AG08395 (cell line): ENCODE results near the gene TMEM30B.
"Not testable (repeated sequence)": the region's sequence is repeated elsewhere in the genome, so short reads cannot be mapped to it uniquely, and the experiment has no call there.

Experiments used
- DNase-seq: peaks from one replicate; pipeline ENCODE4 v3.0.0; 2012; ENCODE audit warnings: mixed read lengths, low spot score

The TMEM30B gene

GRCh38 chr14:61266436-61266835 is 14.7 kb downstream of the TMEM30B start:
- peak; percentile 30 for DNase-seq

DNA sequence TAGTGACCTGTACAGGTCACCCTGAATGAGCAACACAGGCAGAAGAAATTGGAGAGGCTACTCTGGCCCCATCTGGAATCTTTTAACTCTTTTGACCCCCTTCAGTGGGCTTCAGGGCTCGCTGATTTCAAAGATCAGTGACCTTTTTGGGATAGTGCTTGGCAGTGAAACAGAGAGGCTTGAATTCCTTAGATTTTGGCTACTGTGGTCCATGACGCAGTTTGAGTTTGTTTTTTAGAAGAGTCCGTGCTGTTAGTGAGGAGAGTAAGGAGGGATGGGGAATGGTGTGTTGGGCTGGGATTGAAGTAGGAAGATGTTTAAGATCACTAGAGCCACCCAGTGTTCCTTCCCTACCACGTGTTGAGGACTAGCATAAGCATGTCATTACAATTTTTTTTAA is 16.5 kb downstream of the TMEM30B start:
- DNase-seq = no peak

GRCh38 chr14:61264010-61264571 is 17.0 kb downstream of the TMEM30B start:
- DNase-seq = no peak

- DNase-seq = no peak
These were observed 19.1 kb downstream of the TMEM30B start for GRCh38 chr14:61262082-61262481.

- DNase-seq = peak; percentile 57
These were observed 20.0 kb downstream of the TMEM30B start for GRCh38 chr14:61260939-61261776.

GRCh38 chr14:61258985-61259384 is 22.2 kb downstream of the TMEM30B start:
- peak; percentile 37 for DNase-seq

DNA sequence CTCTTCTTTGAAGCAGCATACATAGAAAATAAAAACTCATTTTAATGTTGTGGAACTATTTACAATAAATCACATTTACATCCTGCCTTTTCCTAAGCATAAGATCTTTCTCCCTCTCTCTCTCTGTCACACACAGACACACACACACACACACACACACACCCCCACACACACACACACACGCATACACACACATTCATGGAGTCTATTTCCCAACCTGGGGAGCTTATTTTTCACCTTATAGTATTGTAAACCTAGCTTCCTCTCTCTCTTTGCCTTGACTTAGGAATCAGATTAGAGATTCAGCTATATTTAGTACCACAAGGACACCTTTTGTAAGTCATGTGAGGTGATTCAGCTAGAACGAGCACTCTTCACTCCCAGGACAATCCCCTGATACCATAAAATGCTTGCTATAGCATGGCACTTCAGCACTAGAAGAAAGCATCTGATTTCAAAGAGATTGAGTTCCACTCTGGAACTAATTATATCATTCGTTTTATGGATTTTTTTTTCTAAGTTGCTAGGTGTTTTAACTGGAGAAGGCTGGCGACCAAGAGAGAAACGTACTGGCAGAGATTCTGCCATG is 23.6 kb downstream of the TMEM30B start:
- DNase-seq = no peak

DNA sequence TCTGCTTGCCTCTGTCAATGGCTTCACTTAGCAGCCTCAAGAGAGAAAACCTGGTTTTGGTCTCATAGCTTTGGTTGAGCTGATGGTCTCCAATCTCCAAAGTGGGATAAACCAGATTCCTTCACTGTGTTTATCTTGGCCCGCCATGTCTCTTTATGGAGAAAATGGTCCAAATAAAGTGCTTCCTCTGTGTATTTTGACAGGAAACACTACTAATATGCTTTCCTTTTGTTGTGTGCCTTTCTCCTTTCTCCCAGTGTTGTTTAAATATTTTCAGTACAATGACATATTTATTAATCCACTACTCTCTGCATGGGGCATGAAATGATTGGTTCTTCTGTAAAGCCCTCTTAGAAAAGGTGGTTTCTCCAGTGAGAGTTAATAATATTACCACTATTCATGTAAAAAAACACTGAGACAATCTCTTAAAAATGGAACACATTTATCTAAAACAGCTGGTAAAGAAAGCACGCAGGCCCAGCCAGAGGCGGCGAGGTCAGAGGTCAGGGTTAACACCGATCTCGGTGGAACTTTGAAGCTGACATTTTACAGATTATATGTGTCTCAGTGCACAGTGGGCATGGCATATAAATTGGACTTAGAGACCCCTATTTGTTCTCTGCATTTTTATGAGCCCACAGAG is 24.2 kb downstream of the TMEM30B start:
- no peak for DNase-seq

GRCh38 chr14:61255968-61256367 is 25.2 kb downstream of the TMEM30B start:
- DNase-seq = no peak

DNA sequence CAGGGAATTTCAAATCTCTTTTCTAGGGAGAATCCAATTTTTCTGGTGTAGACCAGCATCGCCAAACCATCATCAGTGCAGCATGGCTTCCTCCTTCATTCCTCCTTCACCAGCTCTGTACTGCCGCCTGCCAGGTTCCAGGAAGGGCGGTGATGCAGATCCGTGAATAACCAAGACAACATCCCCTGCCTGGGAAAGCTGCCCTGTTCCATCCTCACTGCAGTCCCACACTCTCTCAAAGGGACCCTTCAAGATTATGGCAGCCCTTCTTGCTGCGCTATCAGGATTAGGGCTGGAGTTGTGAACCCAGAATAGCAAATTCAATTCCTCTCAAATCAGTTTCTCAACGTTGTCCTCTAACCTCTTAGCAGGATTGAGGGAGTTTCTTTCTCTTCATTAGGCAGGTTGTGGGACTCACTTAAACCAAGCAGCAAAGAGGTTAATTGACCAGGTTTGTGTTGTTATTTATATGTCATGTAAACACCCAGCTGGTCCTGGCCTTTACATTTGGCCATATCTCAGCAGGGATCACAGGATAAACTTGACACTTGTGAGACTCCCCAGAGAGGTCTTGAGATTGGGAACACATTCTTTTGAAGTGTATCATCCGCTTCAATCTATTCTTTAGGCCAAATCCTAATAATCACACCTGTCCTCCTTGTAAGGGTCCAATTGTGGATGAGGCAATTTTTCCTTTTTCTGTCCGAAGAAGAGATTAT is 26.2 kb downstream of the TMEM30B start:
- DNase-seq = no peak

- DNase-seq = no peak
These were observed 27.9 kb downstream of the TMEM30B start for GRCh38 chr14:61253064-61253738.

GRCh38 chr14:61252369-61253063 is 28.6 kb downstream of the TMEM30B start:
- peak; percentile 92 for DNase-seq

- DNase-seq = no peak
These were observed 31.1 kb downstream of the TMEM30B start for GRCh38 chr14:61250063-61250462.

DNA sequence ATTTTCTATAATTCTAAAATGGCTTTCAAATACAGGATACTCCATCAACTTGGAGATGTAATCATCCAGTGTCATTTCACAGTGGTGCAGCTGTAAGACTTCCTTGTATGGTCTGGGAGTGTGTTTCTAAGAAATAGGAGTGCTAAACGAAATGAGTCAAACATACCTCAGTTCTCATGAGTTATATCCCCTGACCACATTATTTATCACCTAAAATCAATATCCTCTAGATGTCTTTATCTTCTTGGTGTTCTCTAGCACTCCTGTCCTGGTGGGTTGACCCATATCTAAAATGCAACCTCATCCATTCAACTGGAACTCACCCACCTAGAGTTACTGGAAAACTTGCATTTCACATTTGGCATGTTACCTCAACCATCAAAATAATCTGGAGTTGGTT is 33.2 kb downstream of the TMEM30B start:
- no peak for DNase-seq

DNA sequence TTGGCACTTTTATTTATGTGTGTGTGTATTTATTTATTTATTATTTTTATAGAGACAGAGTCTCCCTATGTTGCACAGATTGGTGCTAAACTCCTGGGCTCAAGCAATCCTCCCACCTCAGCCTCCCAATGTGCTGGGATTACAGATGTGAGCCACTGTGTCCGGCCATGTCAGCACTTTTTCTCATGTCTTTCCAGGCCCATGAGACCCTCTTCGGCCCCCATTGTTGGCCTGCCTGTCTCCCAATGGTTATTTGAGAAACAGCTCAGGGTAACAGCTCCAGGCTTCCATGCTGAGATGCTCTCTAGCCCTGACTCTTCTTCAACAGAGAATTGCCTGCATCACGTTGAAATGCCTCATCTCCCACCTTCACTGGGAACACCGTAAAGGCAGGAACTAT is 34.4 kb downstream of the TMEM30B start:
- DNase-seq = no peak

GRCh38 chr14:61244009-61244408 is 37.1 kb downstream of the TMEM30B start:
- no peak for DNase-seq

DNA sequence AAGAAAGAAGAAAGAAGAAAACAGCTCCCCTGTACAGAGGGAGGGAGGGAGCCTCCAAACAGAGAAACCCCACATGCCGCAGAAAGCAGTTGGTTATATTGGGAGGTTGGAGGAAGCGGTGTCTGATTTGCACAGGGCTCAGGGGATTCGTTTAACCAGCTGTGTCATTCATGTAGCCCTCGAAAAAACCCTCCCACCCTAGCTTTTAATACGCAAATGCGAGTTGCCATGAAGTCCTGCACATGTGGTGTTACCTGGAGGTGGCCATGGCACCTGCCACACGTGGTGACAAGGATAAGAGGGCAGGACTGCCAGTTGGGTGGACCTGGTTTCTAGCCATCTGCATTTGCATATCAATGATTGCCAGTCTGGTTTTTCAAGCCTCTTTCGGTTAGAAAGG is 40.9 kb downstream of the TMEM30B start:
- DNase-seq = no peak

DNA sequence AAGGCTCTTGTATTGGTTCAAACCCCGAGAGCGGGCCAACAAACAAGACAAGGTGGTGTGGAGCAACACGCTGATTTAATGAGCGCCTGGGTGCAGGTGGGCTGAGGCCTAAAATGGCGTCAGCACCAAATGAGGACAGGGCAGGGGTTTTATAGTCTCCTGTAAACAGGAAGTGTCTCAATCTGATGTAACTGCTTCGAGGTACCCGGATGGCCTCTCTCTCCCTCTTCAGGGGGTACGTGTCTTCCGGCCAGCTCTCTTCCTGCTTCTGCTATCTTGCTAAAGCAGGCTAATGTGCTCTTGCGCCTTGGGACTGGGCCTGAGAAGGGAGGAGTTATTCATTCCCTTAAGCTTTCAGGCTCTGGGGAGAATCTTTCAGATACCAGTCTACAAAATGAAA is 41.9 kb downstream of the TMEM30B start:
- DNase-seq = not testable (repeated sequence)

DNA sequence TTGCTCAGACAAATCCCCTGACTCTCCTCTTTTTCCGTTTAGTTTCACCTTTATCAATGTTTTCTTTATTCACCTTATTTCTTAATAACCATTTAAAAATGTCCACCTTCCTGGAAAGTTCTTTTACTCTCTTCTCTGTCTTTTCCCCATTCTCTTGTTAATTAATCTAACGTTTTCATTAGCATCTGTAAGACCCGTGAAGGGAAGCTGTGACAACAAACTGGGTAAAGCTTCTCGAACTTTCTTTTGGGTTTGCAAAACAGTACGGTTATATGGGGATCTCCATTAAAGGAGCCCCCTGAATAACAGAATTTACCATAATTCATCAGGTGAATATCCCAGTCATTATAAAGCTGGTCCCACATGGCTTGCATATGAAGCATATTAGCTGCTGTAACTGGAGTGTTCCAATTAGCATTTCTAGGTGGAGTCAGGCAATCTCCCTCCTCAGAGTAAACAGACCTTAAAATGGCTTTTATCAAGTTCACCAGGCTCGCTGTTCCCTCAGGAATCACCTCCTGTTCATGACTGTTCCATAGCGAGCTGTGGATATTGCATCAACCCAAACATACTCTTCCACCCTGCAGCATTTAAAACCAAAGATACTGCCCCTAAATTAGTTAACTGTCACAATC is 42.4 kb downstream of the TMEM30B start:
- no peak for DNase-seq

DNA sequence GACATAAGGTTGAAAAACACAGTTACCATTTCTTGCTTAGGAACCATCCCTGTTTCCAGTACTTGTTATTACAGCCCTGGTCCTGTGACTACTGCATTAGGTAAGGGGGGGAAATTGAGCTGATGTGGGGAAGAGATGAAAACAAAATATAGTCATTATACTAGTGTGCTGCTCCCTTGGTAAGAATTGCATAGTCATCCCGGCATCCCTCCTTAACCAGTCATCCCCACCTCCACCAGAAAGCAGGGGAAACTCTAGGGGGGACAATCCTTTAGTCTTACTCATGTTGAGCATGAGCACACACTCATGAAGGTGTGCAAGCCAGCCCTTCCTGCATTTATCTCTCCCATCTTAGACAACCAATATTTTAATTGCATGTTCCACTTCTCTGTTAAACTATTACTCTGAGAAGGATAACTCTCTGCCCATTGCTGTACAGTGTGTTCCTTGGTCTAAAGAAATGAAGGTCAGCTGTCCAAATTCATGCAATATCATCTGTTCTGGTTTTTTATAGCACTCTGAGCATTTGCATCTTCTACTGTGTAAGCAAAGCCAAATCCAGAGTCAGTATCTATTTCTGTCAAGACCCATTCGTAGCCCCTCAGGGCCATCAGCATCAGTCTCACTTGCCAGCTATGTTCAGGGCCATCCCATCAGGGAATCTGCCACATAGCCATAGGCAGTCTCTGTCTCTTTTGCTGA is 46.8 kb downstream of the TMEM30B start:
- DNase-seq = no peak
